ENCODE measurements around the gene EFCAB12. TPM values are rescaled to one million over a fixed set of nuclear protein-coding genes. Genes with fewer than 3 reads are reported as not detected.
"Not testable (repeated sequence)": the region's sequence is repeated elsewhere in the genome, so short reads cannot be mapped to it uniquely, and the experiment has no call there.

The EFCAB12 gene
- polyA plus RNA-seq, 4 donors: 3.4 to 3.7 (median 3.4) TPM

GRCh38 chr3:129421988-129422745 lies 6.3 kb downstream of the EFCAB12 start:
- DNase-seq (ENCODE audit: low read depth in 4 of 4, low spot score in 3 of 4): no peak

- no peak for DNase-seq (ENCODE audit: low read depth in 4 of 4, low spot score in 3 of 4)
These were observed 7.1 kb downstream of the EFCAB12 start for GRCh38 chr3:129421236-129421883.

- no peak for DNase-seq (ENCODE audit: low read depth in 4 of 4, low spot score in 3 of 4)
These were observed 9.0 kb downstream of the EFCAB12 start for GRCh38 chr3:129419476-129419875.

GRCh38 chr3:129418041-129418973 lies 10.1 kb downstream of the EFCAB12 start:
- DNase-seq (ENCODE audit: low read depth in 4 of 4, low spot score in 3 of 4): no peak

GRCh38 chr3:129417326-129417725 lies 11.1 kb downstream of the EFCAB12 start:
- DNase-seq (ENCODE audit: low read depth in 4 of 4, low spot score in 3 of 4): peak; percentile 29 to 58 (median 55)

GRCh38 chr3:129416415-129416814 lies 12.0 kb downstream of the EFCAB12 start:
- no peak for DNase-seq (ENCODE audit: low read depth in 4 of 4, low spot score in 3 of 4)

GRCh38 chr3:129415830-129416229 lies 12.6 kb downstream of the EFCAB12 start:
- no peak for DNase-seq (ENCODE audit: low read depth in 4 of 4, low spot score in 3 of 4)

GRCh38 chr3:129415378-129415777 lies 13.1 kb downstream of the EFCAB12 start:
- DNase-seq (ENCODE audit: low read depth in 4 of 4, low spot score in 3 of 4): no peak

- no peak for DNase-seq (ENCODE audit: low read depth in 4 of 4, low spot score in 3 of 4)
These were observed 14.5 kb downstream of the EFCAB12 start for GRCh38 chr3:129413687-129414506.

- DNase-seq (ENCODE audit: low read depth in 4 of 4, low spot score in 3 of 4): not testable (repeated sequence)
These were observed 15.2 kb downstream of the EFCAB12 start for GRCh38 chr3:129413238-129413637.

- no peak for DNase-seq (ENCODE audit: low read depth in 4 of 4, low spot score in 3 of 4)
These were observed 15.8 kb downstream of the EFCAB12 start for GRCh38 chr3:129412542-129413198.

- no peak for DNase-seq (ENCODE audit: low read depth in 4 of 4, low spot score in 3 of 4)
These were observed 17.5 kb downstream of the EFCAB12 start for GRCh38 chr3:129410971-129411370.

- no peak for DNase-seq (ENCODE audit: low read depth in 4 of 4, low spot score in 3 of 4)
These were observed 18.9 kb downstream of the EFCAB12 start for GRCh38 chr3:129409541-129409940.

- DNase-seq (ENCODE audit: low read depth in 4 of 4, low spot score in 3 of 4): no peak
These were observed 23.8 kb downstream of the EFCAB12 start for GRCh38 chr3:129404610-129405009.

- DNase-seq (ENCODE audit: low read depth in 4 of 4, low spot score in 3 of 4): no peak
These were observed 24.3 kb downstream of the EFCAB12 start for GRCh38 chr3:129404130-129404529.

GRCh38 chr3:129403450-129403849 lies 25.0 kb downstream of the EFCAB12 start:
- DNase-seq (ENCODE audit: low read depth in 4 of 4, low spot score in 3 of 4): no peak

GRCh38 chr3:129402616-129403015 lies 25.8 kb downstream of the EFCAB12 start:
- DNase-seq (ENCODE audit: low read depth in 4 of 4, low spot score in 3 of 4): no peak

- DNase-seq (ENCODE audit: low read depth in 4 of 4, low spot score in 3 of 4): no peak
These were observed 26.2 kb downstream of the EFCAB12 start for GRCh38 chr3:129402210-129402609.

GRCh38 chr3:129399895-129400357 lies 28.5 kb downstream of the EFCAB12 start:
- DNase-seq (ENCODE audit: low read depth in 4 of 4, low spot score in 3 of 4): no peak
